Stimulated activated CD8-positive, alpha-beta memory T cell treated with anti-CD3 and anti-CD28 coated beads, Interleukin-15, amount 100 ng/mL, for 48 hours (primary cell): ENCODE results near the gene KPNA5.
A peak's percentile ranks its signal among the peaks of the same experiment; 100 is the strongest.
"Not testable (repeated sequence)": the region's sequence is repeated elsewhere in the genome, so short reads cannot be mapped to it uniquely, and the experiment has no call there.

Source experiments
- DNase-seq, 2 donors: peaks; one replicate each; pipeline ENCODE4 v3.0.0-alpha.2; 2020; ENCODE audit warnings: low read depth in 2 of 2

Gene KPNA5

DNA sequence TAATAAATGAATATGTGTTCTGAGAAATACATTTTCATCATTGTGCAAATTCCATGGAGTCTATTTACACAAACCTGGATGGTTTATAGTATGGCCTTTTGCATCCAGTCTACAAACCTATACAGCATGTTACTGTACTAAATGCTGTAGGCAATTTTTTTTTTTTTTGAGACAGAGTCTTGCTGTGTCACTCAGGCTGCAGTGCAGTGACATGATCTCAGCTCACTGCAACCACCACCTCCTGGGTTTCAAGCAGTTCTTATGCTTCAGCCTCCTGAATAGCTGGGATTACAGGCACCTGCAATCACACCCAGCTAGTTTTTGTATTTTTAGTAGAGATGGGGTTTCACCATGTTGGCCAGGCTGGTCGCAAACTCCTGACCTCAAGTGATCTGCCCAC lies 22.9 kb downstream of the KPNA5 start:
- DNase-seq: not testable (repeated sequence)

DNA sequence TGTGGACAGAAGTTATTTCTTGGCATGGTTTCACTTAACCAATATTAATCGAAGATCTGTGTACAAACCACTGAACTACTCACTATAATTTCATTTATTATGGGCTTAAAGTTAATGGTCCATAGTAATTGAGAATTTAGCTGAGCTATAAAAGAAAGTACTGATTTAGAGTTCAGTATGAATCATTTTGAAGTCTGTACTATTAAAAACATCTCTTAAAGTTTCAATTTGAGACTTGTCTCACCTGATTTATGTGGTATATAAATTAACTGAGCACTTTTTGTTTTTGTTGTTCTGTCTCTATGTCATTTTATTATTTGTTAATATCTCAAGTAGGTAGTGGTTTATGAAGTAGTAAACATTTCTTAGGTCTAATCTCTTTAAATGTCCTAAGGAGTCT lies 24.9 kb downstream of the KPNA5 start:
- no peak for DNase-seq

DNA sequence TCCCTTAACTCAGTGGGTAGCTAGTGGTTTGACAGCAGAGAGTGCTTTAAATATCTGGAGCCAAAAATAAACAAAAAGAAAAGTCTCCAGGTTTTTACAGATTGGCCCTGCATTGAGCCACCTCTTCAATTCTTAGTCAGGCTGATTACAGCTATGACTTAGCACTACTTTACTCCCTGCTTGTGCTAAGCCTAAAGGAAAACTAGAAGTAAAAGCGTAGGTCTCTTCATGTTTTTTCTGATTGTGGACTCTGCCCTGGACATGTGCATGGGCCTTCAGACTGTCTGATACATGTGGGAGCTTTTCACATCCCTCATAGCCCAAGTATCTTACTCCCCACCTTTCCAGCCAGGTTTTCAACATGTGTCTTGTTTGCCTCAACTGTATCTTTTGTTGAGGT lies 33.3 kb downstream of the KPNA5 start:
- DNase-seq: no peak

DNA sequence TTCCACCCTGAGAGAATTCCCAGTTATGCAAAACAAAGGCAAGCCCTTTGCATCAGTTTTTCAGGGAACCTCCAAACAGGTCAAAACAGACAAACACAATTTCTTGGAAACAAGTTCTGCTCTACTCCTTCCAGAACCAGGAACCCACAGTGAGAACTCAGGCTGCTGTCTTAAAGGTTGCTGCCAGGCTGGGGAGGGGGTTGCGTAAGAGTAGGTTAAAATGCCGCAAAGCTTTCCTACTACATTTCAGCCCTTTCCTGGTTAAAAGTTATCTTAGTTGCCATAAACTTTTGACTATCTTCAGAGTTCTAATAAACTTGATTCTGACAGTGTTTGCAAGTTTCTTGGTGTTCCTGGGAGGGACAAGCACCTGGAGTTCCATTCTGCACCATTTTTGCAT lies 33.8 kb downstream of the KPNA5 start:
- DNase-seq: no peak

DNA sequence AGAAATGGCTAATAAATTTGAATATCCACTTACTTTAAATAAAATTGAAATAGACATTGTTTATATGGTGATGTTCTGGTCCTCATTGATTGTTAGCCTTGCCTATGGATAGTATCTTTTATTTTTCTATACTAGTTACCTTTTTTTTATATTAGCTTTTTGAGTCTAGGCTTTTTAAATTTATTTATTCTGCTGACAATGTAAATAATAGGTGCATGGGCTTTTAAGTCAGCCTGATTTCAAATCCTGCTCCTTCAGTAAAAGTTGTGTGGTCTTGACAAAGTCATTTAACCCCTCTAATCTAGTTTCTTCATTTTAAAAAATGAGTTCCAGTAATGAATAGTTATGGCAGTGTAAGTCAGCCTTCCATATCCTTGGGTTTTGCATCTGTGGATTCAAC lies 45.9 kb downstream of the KPNA5 start:
- DNase-seq: no peak

DNA sequence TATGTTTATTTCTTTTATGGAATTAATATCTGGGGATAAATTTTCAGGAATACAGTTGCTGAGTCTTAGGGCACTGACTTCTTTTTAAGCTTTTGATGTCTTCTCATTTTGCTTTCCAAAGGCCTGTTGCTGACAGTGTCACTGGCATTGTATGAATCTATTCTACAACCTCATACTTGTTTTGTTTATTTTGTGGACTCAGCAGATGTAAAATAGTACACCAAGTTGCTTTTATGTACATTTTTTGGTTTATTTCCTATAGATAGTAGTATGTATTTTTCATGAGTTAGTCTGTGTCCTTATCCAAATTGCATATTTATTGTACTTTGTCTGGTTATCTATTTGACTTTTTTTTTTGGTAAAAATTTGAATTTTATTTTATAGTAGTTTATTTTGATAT lies 49.5 kb downstream of the KPNA5 start:
- no peak for DNase-seq

DNA sequence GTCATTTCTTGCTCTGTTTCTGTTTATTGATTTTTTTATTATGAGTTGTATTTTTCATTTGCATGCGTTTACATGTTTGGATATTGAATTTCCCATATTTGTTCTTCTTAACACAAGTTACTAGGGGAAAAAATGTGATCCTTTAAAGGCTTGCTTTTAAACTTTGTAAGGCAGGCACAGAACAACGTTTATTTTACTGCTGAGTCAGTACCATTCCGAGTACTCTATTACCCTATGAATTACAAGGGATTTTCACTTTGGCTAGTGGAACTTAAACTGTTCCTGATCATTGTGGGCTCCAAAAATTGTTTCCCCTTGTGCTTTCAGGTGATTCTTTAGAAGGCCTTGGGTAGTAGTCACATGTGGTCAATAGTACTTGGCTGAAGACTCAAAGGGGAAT lies 56.0 kb downstream of the KPNA5 start:
- no peak for DNase-seq

DNA sequence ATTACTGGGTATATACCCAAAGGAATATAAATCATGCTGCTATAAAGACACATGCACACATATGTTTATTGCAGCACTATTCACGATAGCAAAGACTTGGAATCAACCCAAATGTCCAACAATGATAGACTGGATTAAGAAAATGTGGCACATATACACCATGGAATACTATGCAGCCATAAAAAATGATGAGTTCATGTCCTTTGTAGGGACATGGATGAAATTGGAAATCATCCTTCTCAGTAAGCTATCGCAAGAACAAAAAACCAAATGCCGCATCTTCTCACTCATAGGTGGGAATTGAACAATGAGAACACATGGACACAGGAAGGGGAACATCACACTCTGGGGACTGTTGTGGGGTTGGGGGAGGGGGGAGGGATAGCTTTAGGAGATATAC lies 59.5 kb downstream of the KPNA5 start:
- DNase-seq: not testable (repeated sequence)

DNA sequence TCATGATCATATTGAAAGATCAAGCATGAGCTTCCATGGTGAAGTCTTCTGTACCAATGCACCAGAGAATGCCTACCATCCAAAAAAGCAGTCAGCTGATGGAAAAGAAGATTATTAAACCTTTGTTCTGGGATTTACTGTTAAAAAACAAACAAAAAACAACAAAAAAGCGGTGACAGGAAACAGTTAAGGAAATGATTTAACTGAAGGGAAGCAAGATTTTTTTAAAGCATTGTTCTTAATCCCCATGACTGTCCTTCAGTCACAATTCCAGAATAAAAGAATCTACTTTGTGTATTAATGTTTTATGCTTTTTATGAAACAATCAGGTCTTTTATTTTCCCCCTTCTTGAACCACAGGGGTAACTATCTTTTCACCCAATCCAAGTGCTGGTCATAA lies 60.6 kb downstream of the KPNA5 start:
- no peak for DNase-seq

DNA sequence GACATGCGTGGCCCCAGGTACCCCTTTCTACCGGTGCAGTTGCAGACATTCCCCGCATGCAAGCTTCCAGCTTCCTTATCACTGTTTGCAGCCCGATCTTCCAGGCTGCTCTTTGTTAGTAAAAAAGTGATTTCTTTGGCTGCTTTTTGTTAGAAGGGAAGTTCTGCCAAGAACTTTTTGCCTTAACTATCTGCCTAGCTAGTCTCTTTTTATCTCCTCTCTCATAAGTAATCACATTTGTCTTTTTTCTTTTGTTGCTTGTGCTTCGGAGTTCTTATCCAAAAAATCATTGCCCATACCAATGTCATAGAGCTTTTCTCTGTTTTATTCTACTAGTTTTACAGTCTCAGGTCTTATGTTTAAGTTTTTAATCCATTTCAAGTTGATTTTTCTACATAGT lies 64.2 kb downstream of the KPNA5 start:
- no peak for DNase-seq

DNA sequence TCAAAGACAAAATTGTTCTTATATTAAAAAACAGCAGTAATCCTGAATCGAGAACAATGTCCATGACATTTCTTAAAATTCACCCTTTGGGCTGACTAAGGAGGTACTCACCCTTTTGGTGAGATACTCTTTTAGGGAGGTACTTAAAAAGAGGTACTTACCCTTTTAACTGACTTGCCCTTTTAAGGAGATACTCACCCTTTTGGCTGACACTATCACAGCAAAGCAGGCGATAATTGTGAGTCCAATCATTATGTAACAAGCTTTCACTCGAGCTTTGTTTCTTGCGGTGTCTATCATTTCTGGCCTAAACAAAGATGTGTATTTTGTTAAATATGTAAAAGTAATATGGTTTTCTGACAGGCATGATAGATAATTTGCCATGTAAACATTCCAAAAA lies 80.8 kb downstream of the KPNA5 start:
- no peak for DNase-seq

DNA sequence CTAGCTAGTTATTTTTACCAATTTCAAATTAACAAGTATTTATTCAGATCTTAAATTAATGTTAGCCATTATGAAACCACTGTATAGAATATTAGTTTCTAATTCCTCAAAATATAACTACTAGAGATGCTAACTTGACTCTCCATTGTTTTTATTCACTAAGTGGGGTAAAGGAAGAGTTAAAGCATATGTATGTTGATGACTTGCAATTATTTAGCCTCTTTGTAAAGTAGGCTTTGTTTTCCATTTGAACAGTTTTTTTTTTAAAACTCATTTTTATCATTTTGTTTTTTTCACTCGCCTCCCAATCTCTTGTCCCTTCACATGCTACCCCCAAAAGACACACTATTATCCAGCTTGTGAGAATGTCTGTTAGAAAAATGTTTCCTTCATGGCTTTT lies 81.2 kb downstream of the KPNA5 start:
- DNase-seq: no peak

DNA sequence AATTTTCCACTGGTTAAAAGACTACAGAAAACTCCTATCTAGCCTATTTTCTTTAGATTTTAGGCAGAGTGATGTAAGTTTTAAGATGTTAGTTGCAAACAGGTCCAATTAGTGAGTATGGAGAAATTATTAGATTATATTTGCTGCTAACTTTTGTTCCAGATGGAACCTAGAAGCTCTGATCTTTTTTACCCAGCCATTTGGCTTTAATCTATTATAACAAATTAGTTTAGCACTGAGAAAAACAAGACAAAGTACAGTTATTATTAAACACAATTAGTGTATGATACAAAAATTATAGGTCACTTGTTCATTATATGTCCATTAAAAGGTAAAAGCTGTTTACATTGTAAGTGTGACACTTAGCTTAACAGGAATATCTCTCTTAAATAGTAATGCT lies 82.0 kb downstream of the KPNA5 start:
- no peak for DNase-seq

DNA sequence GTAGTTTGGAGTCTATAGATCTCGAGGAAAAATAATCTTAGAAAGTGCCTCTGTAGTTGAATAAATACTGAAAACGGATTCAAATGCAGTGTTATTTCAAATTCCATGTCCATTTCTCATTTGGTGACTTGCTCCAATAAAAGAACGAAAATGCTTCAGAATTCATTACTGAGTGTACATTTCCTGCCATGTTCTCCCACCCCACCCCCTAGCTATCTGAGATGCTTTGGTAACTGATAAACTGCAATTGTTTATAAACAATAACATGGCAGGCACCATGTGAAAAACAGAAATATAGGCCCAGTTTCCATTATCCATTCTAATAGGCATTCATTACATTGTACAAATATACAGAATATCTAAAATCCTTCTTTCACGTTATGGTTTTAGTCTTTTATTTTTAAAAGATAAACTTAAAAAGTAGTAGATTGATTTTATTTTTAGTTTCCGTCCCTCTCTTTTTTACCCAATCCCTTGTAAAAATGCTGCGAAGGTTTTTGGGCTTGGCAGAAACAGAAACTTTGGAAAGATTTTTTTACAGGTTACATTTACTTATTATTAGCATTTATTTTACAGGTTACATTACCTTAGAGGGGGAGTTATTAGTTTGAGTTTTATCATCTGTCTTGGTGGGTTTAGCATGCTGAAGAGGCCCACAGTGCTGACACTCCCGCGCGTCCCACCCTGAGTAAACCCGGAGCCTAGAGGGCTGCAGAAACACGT lies 83.1 kb downstream of the KPNA5 start:
- no peak for DNase-seq

DNA sequence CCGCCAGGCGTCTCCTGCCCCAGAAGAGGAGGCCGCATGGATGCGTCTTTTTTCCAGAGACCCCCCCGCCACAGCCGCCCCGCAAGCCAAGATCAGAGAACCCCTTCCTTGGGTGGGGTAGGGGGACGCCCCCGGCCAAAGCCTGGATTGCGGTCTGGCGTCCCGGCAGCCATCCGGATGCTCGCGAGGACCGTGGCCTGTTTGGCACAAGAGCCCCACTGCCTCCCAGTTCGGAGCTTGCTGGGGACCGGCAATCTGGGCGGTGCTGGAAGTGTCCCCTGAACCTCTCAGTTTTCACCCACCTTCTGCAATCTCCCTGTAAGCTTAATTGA lies 83.6 kb downstream of the KPNA5 start:
- no peak for DNase-seq

DNA sequence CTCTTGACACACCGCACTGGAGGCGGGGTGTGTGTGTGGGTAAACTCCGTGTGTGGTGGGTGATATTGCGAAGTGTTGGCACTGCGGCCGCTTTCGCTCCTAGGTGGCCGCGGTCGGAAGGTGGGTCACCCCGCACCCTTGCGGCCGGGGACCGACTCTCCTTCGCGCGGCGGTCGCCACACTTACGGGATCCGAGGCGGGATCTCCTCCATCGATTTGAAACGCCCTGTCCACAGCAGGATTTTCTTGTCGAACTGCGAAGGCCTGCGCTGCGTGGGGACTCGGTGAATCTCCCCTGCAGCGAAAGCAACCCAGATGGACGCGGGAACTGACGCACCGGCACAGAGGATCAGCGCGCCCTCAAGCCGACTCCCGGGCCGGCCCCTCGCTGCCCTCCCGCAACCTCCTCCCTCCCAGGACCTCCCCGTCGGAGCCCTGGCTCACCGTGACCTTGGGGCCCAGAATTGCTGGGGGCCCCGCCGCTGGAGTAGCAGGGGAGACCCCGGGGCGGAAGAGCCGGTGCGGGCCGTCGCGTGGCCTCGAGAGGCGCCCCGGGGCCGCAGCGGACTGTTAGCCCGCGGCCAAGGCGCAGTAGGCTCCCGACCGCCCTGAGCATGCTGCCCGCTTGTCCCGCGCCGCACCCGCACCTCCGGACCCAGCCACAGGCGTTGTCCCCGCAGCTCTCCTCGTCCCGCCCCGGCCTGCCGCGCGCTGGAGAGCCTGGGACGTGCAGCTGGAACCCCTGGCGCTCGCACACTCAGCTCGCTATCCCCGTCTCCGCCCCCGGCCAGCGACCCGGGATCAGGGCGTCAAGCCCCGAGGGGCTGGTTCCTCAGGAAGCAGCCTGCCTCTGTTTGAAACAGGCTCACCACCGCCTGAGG lies 84.2 kb downstream of the KPNA5 start, which contains the start of gene FAM162B:
Gene FAM162B (minus strand): TSS at position 759 of the 881 bp plus-strand sequence. CDS start 143 bp downstream, at position 616.
- peak in 1 of 2 donors; percentile 4 for DNase-seq

DNA sequence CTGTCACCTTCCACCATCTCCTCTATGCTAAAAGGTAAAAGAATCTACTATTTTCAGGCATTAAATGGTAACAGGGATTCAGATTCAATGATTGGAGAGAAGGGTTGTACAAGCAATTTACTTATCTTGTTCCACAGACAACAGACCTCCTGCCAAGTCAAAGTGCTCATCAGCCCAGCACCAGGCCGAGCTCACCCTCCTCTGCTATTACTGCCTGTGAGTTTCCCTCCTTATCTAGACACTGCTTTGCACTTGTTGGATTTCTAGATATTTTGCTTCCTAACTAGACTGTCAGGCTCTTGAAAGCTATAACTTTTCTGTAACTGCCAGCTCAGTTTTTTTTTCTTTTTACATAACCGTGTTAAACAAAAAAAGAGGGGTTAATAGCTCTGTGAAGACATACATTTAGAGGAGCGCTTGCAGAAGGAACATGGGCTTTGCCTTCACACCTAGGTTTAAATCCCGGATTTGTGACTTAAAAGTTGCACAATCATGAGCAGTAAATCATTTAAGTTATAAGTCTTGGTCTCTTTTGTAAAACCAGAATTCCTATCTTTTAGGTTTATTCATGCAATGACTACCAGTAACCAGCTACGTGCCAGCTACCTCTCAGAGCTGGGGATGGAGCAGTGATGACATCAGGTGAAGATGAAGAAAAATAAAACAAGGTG lies 85.6 kb downstream of the KPNA5 start:
- no peak for DNase-seq

DNA sequence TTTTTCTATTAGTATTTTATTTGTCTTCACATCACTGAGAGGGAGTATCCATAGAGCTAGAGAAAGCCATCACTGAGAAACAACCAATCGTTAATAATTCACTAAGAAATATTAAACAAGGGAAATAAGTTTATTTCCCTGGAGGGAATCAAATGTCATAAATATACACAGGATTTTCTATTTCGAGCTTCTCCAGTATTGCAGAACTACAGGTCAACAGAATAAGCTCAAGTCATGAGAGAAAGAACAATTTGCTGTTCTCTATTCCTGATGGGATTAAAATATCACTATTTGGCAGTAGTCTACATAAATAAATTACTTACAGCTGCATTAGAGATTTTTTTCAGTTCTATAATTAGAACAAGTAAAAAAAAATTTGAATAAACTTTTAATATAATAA lies 86.7 kb downstream of the KPNA5 start:
- DNase-seq: no peak

DNA sequence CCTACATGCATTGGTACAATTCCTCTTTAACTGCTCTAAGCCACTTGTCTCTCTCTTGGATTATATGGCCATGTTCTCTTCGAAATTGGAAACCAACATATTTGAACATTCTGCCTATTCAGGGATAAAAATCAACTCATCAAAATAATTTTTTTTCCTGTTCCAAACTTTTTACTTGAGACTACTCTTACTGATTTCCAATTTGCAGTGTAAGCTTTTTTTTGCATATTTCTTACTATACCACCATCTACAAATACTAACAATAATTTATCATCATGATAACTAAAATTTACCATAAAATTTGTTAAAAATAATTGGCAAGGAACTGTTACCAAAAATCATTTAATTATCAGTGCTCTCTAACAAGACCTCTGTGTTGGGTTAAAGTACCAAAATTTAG lies 91.4 kb downstream of the KPNA5 start:
- no peak for DNase-seq

DNA sequence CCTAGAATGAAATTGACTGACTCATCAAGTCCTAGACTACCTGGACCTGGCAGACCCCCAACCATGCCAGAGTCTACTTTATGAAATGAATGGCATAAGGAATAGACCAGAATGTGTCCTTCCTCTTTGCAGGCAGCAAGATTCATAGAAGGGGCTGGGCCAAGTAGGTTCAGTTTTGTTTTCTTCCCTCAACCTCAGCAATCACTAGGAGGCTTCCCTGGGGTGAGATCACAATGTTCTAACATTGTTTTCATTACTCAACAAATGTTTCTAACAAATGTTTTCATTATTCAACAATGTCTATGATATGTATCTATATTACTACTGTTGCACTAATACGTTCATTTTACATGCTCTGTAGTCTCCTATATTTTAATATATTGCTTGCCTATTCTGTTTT lies 92.9 kb downstream of the KPNA5 start:
- DNase-seq: no peak

DNA sequence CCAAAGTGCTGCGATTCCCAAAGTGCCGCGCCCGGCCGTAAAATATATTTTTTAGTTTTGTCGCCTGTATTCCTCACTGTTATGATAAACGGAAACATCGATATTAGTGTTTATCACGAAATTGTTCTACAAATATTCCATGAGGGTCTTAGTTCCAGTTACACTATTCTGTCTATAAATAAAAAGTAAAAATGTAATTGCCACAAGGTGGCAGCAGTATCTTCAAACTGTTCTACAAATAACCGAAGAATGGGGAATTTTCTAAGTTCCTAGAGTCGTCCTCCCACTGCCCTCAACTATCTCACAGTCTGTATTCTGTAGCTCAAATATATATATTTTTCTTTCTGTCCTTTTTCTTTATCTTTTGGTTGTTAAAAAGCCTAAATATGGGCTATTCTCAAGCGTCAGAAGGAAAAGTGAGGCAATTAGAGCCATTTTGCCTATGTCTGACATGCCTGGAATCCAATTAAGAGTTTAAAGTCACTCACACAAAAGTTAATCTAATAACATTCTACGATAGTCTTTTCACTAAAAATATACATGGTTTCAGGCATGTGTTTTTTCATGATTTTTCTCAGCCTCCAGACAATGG lies 98.7 kb downstream of the KPNA5 start:
- DNase-seq: no peak

DNA sequence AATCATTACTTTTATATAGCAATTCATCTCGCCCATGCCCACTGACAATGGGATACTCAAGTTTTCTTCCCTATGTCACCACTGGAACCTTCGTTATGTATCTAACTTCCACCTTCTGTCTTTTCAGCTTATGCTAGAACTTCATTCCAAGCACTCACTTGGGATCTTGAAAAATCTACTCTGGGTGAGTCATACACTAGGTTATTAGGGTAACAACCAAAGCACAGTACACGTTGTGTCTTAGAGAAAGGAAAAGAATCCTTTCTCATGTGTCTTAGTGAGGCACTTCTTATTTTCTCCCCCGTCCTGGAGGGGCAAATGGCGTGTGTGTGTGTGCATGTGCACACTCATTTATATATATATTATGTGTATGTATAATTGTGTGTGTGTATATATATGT lies 102.8 kb downstream of the KPNA5 start:
- DNase-seq: no peak
